ENCODE measurements around the gene CHST11. TPM values are rescaled to one million over a fixed set of nuclear protein-coding genes. Genes with fewer than 3 reads are reported as not detected.
A peak's percentile ranks its signal among the peaks of the same experiment; 100 is the strongest.

Gene CHST11
- total RNA-seq, 5 donors from 2014 or later (not counting 1 experiment from before 2014, with no cell fraction given): 49.8 to 78.3 (median 63.7) TPM

- POLR2A ChIA-PET: no interaction called here
Measured at GRCh38 chr12:104697186-104697585, 240.4 kb downstream of the CHST11 start.

GRCh38 chr12:104698871-104699270 is 242.1 kb downstream of the CHST11 start:
- ChIA-PET POLR2A (interaction anchor here in 1 of 2 donors (0.5 kb wide), 1 partner anchor 63 kb away, joined by 5 read pairs; no protein-coding TSS in a partner anchor), CTCF (interaction anchor here (0.6 kb wide), 2 partner anchors 81 to 590 kb away, joined by 3 to 9 read pairs; no protein-coding TSS in a partner anchor)
- Mint-ChIP-seq H3K27me3 (no peaks in the 10 kb centered on the region), H3K27ac (no peak overlapping the region), H3K4me3 (no peak overlapping the region), H3K36me3 (peaks cover 18% of the 10 kb centered on the region), H3K4me1 (peaks cover 41 to 72% (median 70%) of the 10 kb centered on the region in 3 donors), H3K9me3 (no peaks in the 10 kb centered on the region)
- H3K4me1 ChIP-seq (ENCODE audit: control insufficient read depth in 1 of 2, extremely low read depth in 1 of 2, insufficient read depth in 2 of 2, low read length in 2 of 2): peaks cover 11 to 34% of the 10 kb centered on the region in 2 experiments
- no peak overlapping the region for H3K4me3 ChIP-seq (ENCODE audit: control insufficient read depth in 1 of 2, extremely low read depth in 1 of 2, low read length in 1 of 2)
- DNase-seq (no peak), ATAC-seq (replicated peaks in 1 of 4) (no peak)
- no peak overlapping the region for H3K27ac ChIP-seq (ENCODE audit: low read length)
- H3K27me3 ChIP-seq (replicated peaks in 1 of 2; ENCODE audit: control insufficient read depth in 2 of 2, extremely low read depth in 1 of 2, insufficient read depth in 2 of 2, low read length in 1 of 2): no peaks in the 10 kb centered on the region
- H3K36me3 ChIP-seq (ENCODE audit: control insufficient read depth in 2 of 2, extremely low read depth in 1 of 2, insufficient read depth in 1 of 2, low read length in 1 of 2): peaks cover 0 to 14% of the 10 kb centered on the region in 2 donors
- WGBS (ENCODE audit: insufficient coverage): no CpG with 5 or more reads among the region's 3 CpGs
- H3K9me3 ChIP-seq: no peaks in the 10 kb centered on the region

More at GRCh38 chr12:104697186-104697585, 240.4 kb downstream of the CHST11 start:
- Mint-ChIP-seq H3K27me3 (no peaks in the 10 kb centered on the region), H3K36me3 (peaks cover 11% of the 10 kb centered on the region), H3K27ac (peak overlapping the region in 1 of 2 donors; percentile 18), H3K4me1 (peaks cover 46 to 72% (median 72%) of the 10 kb centered on the region in 3 donors), H3K4me3 (no peak overlapping the region), H3K9me3 (no peaks in the 10 kb centered on the region)
- H3K27me3 ChIP-seq (replicated peaks in 1 of 2; ENCODE audit: control insufficient read depth in 2 of 2, extremely low read depth in 1 of 2, insufficient read depth in 2 of 2, low read length in 1 of 2): no peaks in the 10 kb centered on the region
- peaks cover 12 to 41% of the 10 kb centered on the region in 2 experiments for H3K4me1 ChIP-seq (ENCODE audit: control insufficient read depth in 1 of 2, extremely low read depth in 1 of 2, insufficient read depth in 2 of 2, low read length in 2 of 2)
- ATAC-seq (replicated peaks in 1 of 4) (no peak), DNase-seq (no peak)
- H3K27ac ChIP-seq (ENCODE audit: low read length): no peak overlapping the region
- CTCF ChIA-PET: interaction anchor here in 1 of 2 donors (0.7 kb wide), 1 partner anchor 35 kb away, joined by 3 read pairs; no protein-coding TSS in a partner anchor
- peaks cover 0 to under 1% of the 10 kb centered on the region in 2 donors for H3K36me3 ChIP-seq (ENCODE audit: control insufficient read depth in 2 of 2, extremely low read depth in 1 of 2, insufficient read depth in 1 of 2, low read length in 1 of 2)
- 94% methylated on average over 4 of the region's 7 CpGs for WGBS (ENCODE audit: insufficient coverage)
- no peaks in the 10 kb centered on the region for H3K9me3 ChIP-seq
- no peak overlapping the region for H3K4me3 ChIP-seq (ENCODE audit: control insufficient read depth in 1 of 2, extremely low read depth in 1 of 2, low read length in 1 of 2)

GRCh38 chr12:104699489-104700190 is 242.9 kb downstream of the CHST11 start:
- Mint-ChIP-seq H3K9me3 (no peaks in the 10 kb centered on the region), H3K4me1 (peaks cover 33 to 65% (median 63%) of the 10 kb centered on the region in 3 donors), H3K27ac (peak overlapping the region; percentile 17 to 53), H3K27me3 (no peaks in the 10 kb centered on the region), H3K4me3 (no peak overlapping the region), H3K36me3 (peaks cover 18% of the 10 kb centered on the region)
- ATAC-seq (replicated peaks in 1 of 4) (no peak), DNase-seq (no peak)
- ChIA-PET POLR2A (no interaction called here), CTCF (no interaction called here)
- Histone ChIP-seq H3K9me3 (no peaks in the 10 kb centered on the region), H3K4me1 (ENCODE audit: control insufficient read depth in 1 of 2, extremely low read depth in 1 of 2, insufficient read depth in 2 of 2, low read length in 2 of 2) (peaks cover 9 to 27% of the 10 kb centered on the region in 2 experiments), H3K27ac (ENCODE audit: low read length) (no peak overlapping the region), H3K27me3 (replicated peaks in 1 of 2; ENCODE audit: control insufficient read depth in 2 of 2, extremely low read depth in 1 of 2, insufficient read depth in 2 of 2, low read length in 1 of 2) (no peaks in the 10 kb centered on the region), H3K36me3 (ENCODE audit: control insufficient read depth in 2 of 2, extremely low read depth in 1 of 2, insufficient read depth in 1 of 2, low read length in 1 of 2) (peaks cover under 1 to 14% of the 10 kb centered on the region in 2 donors), H3K4me3 (ENCODE audit: control insufficient read depth in 1 of 2, extremely low read depth in 1 of 2, low read length in 1 of 2) (no peak overlapping the region)
- WGBS (ENCODE audit: insufficient coverage): 50% methylated on average over 1 of the region's 5 CpGs

- Mint-ChIP-seq H3K36me3 (peaks cover 18% of the 10 kb centered on the region), H3K27ac (no peak overlapping the region), H3K4me3 (no peak overlapping the region), H3K9me3 (no peaks in the 10 kb centered on the region), H3K4me1 (peaks cover 26 to 62% (median 58%) of the 10 kb centered on the region in 3 donors), H3K27me3 (no peaks in the 10 kb centered on the region)
- ChIA-PET POLR2A (no interaction called here), CTCF (no interaction called here)
- H3K27ac ChIP-seq (ENCODE audit: low read length): no peak overlapping the region
- ATAC-seq (replicated peaks in 1 of 4) (no peak), DNase-seq (no peak)
- H3K36me3 ChIP-seq (ENCODE audit: control insufficient read depth in 2 of 2, extremely low read depth in 1 of 2, insufficient read depth in 1 of 2, low read length in 1 of 2): peaks cover 2 to 14% of the 10 kb centered on the region in 2 donors
- no peaks in the 10 kb centered on the region for H3K27me3 ChIP-seq (replicated peaks in 1 of 2; ENCODE audit: control insufficient read depth in 2 of 2, extremely low read depth in 1 of 2, insufficient read depth in 2 of 2, low read length in 1 of 2)
- H3K4me3 ChIP-seq (ENCODE audit: control insufficient read depth in 1 of 2, extremely low read depth in 1 of 2, low read length in 1 of 2): no peak overlapping the region
- no peaks in the 10 kb centered on the region for H3K9me3 ChIP-seq
- H3K4me1 ChIP-seq (ENCODE audit: control insufficient read depth in 1 of 2, extremely low read depth in 1 of 2, insufficient read depth in 2 of 2, low read length in 2 of 2): peaks cover 3 to 20% of the 10 kb centered on the region in 2 experiments
- WGBS (ENCODE audit: insufficient coverage): no CpG with 5 or more reads among the region's 1 CpG
Measured at GRCh38 chr12:104700324-104700723, 243.6 kb downstream of the CHST11 start.

GRCh38 chr12:104701301-104701700 is 244.6 kb downstream of the CHST11 start:
- no peak overlapping the region for H3K27ac Mint-ChIP-seq
- no peak for DNase-seq

GRCh38 chr12:104701756-104702155 is 245.0 kb downstream of the CHST11 start:
- H3K36me3 Mint-ChIP-seq: peaks cover 18% of the 10 kb centered on the region
- peaks cover 19 to 56% (median 52%) of the 10 kb centered on the region in 3 donors for H3K4me1 Mint-ChIP-seq
- H3K27me3 ChIP-seq (replicated peaks in 1 of 2; ENCODE audit: control insufficient read depth in 2 of 2, extremely low read depth in 1 of 2, insufficient read depth in 2 of 2, low read length in 1 of 2): no peaks in the 10 kb centered on the region
- DNase-seq (no peak), ATAC-seq (replicated peaks in 1 of 4) (no peak)
- H3K9me3 ChIP-seq: no peaks in the 10 kb centered on the region
- no peaks in the 10 kb centered on the region for H3K27me3 Mint-ChIP-seq
- peaks cover 0 to 13% of the 10 kb centered on the region in 2 experiments for H3K4me1 ChIP-seq (ENCODE audit: control insufficient read depth in 1 of 2, extremely low read depth in 1 of 2, insufficient read depth in 2 of 2, low read length in 2 of 2)
- H3K9me3 Mint-ChIP-seq: no peaks in the 10 kb centered on the region
- H3K27ac Mint-ChIP-seq: no peak overlapping the region
- 100% methylated on average over 1 of the region's 3 CpGs for WGBS (ENCODE audit: insufficient coverage)
- no peak overlapping the region for H3K4me3 Mint-ChIP-seq
- H3K4me3 ChIP-seq (ENCODE audit: control insufficient read depth in 1 of 2, extremely low read depth in 1 of 2, low read length in 1 of 2): no peak overlapping the region
- ChIA-PET POLR2A (no interaction called here), CTCF (interaction anchor here in 1 of 2 donors (1.0 kb wide), 1 partner anchor 13 kb away, joined by 3 read pairs; no protein-coding TSS in a partner anchor)
- H3K27ac ChIP-seq (ENCODE audit: low read length): no peak overlapping the region
- peaks cover 2 to 14% of the 10 kb centered on the region in 2 donors for H3K36me3 ChIP-seq (ENCODE audit: control insufficient read depth in 2 of 2, extremely low read depth in 1 of 2, insufficient read depth in 1 of 2, low read length in 1 of 2)

More at GRCh38 chr12:104701301-104701700, 244.6 kb downstream of the CHST11 start:
- no peak overlapping the region for H3K27ac ChIP-seq (ENCODE audit: low read length)
- CTCF ChIA-PET: no interaction called here
- no peaks in the 10 kb centered on the region for H3K9me3 Mint-ChIP-seq
- H3K27me3 ChIP-seq (replicated peaks in 1 of 2; ENCODE audit: control insufficient read depth in 2 of 2, extremely low read depth in 1 of 2, insufficient read depth in 2 of 2, low read length in 1 of 2): no peaks in the 10 kb centered on the region
- H3K9me3 ChIP-seq: no peaks in the 10 kb centered on the region
- H3K4me3 Mint-ChIP-seq: no peak overlapping the region
- H3K36me3 ChIP-seq (ENCODE audit: control insufficient read depth in 2 of 2, extremely low read depth in 1 of 2, insufficient read depth in 1 of 2, low read length in 1 of 2): peaks cover 2 to 14% of the 10 kb centered on the region in 2 donors
- ATAC-seq (replicated peaks in 1 of 4): no peak
- H3K4me1 Mint-ChIP-seq: peaks cover 19 to 56% (median 51%) of the 10 kb centered on the region in 3 donors
- POLR2A ChIA-PET: no interaction called here
- H3K36me3 Mint-ChIP-seq: peaks cover 18% of the 10 kb centered on the region
- H3K4me1 ChIP-seq (ENCODE audit: control insufficient read depth in 1 of 2, extremely low read depth in 1 of 2, insufficient read depth in 2 of 2, low read length in 2 of 2): peaks cover 0 to 13% of the 10 kb centered on the region in 2 experiments
- no peak overlapping the region for H3K4me3 ChIP-seq (ENCODE audit: control insufficient read depth in 1 of 2, extremely low read depth in 1 of 2, low read length in 1 of 2)
- no peaks in the 10 kb centered on the region for H3K27me3 Mint-ChIP-seq
- 100% methylated on average over 5 of the region's 7 CpGs for WGBS (ENCODE audit: insufficient coverage)

Data from T-cell (primary cell).